ENCODE results near the gene ZFP3.
"Not testable (repeated sequence)": the region's sequence is repeated elsewhere in the genome, so short reads cannot be mapped to it uniquely, and the experiment has no call there.

- TF ChIP-seq POLR2A (IDR thresholded peaks at IDR 0.05; ENCODE audit: low read length); JUN (IDR thresholded peaks at IDR 0.05); MAX (IDR thresholded peaks at IDR 0.05); HMGXB4 (CRISPR knock-in tag; IDR thresholded peaks at IDR 0.05; ENCODE audit: borderline replicate concordance); POLR2AphosphoS2 (conservative IDR thresholded peaks at IDR 0.05; ENCODE audit: low read length): not testable (repeated sequence)
- TF ChIP-seq, protein P1, sequence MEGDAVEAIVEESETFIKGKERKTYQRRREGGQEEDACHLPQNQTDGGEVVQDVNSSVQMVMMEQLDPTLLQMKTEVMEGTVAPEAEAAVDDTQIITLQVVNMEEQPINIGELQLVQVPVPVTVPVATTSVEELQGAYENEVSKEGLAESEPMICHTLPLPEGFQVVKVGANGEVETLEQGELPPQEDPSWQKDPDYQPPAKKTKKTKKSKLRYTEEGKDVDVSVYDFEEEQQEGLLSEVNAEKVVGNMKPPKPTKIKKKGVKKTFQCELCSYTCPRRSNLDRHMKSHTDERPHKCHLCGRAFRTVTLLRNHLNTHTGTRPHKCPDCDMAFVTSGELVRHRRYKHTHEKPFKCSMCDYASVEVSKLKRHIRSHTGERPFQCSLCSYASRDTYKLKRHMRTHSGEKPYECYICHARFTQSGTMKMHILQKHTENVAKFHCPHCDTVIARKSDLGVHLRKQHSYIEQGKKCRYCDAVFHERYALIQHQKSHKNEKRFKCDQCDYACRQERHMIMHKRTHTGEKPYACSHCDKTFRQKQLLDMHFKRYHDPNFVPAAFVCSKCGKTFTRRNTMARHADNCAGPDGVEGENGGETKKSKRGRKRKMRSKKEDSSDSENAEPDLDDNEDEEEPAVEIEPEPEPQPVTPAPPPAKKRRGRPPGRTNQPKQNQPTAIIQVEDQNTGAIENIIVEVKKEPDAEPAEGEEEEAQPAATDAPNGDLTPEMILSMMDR (IDR thresholded peaks at IDR 0.05), result not testable (repeated sequence)
Observed at GRCh38 chr17:5129770-5130169, 51.5 kb downstream of the ZFP3 start.
